Measurements from ENCODE around the gene BBX.

BBX gene

DNA sequence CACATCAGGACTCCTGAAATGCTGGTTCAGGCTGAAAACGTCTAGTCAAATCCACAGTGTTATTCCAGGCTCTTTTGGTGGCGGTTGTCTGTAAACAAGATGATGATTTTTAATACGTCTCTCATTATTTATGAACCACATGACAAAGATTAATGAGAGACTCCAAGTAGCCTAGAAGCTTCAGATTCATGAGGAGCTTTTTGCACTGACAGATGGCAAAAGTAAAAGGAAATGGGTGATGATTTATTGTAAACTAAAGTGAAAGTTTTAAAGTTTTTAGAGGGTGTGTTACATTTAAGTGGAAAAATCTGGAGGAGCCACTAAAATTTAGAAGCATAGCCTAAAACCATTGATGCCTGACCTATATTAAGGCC, 77.0 kb downstream of the BBX start:
- DNase-seq (ENCODE audit: low spot score), result no peak

DNA sequence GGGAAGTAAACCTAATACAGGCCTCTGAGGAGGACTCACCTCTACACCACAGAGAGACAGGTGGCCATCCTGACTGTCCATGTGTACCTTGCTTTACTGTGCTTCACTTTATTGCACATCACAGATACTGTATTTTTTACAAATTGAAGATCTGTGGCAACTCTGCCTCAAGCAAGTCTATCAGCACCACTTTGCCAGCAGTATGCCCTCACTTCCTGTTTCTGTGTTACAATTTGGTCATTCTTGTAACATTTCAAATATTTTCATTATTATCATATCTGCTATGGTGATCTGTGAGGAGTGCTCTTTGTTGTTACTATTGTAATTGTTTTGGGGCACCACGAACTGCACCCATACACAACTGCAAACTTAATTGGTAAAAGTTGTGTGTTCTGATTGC, 78.0 kb downstream of the BBX start:
- no peak for DNase-seq (ENCODE audit: low spot score)

DNA sequence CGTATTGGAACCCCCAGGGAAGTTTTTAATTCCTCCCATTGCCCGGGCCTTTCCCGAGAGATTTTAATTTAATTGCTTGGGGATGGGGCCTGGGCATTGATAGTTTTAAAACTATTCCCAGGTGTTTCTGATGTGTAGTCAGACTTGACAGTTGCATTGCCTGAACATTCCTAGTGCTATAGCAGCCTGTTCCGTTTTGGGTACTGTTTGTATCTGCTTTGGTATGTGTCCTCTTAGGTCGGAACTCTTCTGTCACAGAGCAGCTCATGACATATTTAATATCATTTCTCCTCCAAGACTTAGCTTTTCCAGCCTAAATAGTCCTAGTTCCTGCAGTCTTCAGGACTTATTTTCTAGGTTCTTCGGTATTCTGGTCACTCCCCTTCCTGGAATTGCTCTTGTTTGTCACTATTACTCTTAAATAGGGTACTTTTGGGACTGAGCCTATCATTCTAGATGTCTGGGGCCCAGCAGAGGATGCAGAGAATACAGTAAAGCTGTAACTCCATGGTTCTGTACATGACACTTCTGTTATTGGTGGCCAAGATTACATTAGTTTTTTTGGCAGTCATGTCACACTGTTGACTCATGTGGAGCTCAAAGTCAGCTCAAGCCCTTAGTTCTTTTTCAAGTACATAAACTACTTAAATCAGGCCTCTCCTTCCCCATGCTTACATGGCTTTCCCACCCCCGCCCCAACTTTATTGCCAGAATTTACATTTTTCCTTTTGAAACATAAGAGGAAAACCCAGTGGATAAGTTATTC, 81.5 kb downstream of the BBX start:
- DNase-seq (ENCODE audit: low spot score), result no peak

DNA sequence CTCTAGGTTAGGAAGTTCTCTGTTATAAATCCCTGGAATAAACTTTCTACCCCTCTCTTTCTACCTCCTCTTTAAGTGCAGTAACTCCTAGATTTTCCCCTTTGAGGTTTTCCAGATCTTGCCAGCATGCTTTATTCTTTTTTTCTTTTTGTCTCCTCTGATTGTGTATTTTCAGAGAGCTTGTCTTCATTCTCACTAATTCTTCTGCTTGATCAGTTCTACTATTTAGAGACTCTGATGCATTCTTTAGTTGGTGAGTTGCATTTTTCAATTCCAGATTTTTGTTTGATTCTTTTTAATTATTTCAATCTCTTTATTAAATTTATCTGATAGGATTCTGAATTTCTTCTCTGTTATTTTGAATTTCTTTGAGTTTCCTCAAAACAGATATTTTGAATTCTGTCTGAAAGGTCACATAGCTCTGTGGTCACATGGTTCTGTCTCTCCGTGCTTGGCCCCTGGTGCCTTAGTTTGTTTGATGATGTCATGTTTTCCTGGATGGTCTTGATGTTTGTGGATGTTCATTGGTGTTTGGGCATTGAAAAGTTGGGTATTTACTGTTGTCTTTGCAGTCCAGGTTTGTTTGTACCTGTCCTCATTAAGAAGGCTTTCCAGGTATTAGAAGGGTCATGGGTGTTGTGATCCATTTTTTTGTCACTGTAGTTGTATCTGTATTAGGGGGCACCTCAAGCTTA, 89.2 kb downstream of the BBX start:
- no peak for DNase-seq (ENCODE audit: low spot score)

DNA sequence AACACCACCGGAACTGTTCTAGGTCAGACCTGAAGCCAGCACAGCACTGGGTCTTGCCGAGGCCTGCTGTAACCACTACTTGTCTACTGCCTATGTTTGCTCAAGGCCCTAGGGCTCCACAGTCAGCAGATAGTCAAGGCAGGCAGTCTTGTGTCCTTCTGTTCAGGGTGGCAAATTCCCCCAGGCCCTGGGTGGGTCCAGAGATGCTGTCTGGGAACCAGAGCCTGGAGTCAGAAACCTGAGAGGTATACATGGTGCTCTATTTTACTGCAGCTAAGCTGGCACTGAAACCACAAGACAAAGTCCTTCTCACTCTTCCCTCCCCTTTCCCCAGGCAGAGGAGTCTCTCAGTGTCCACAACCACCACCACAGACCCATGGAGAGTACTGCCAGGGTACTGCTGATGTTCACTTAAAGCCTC, 89.9 kb downstream of the BBX start:
- DNase-seq (ENCODE audit: low spot score), result no peak

DNA sequence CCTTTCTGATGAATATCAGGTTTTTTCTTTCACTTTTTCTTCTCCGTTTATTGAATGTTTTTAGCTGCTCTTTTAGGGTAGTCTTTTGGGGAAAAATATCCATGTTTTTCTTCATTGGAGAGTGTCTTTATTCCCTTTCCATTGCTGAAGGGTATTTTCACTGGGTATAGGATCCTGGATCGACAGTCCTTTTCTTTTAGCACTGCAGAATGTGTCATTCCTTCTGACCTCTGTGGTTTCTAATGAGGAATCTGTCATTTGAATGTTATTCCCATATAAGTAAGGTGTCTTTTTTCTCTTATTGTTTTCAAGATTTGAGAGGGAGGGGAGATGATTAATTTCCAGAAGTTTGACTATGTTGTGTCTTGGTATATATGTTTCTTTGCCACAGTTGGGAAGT, 96.8 kb downstream of the BBX start:
- no peak for DNase-seq (ENCODE audit: low spot score)

DNA sequence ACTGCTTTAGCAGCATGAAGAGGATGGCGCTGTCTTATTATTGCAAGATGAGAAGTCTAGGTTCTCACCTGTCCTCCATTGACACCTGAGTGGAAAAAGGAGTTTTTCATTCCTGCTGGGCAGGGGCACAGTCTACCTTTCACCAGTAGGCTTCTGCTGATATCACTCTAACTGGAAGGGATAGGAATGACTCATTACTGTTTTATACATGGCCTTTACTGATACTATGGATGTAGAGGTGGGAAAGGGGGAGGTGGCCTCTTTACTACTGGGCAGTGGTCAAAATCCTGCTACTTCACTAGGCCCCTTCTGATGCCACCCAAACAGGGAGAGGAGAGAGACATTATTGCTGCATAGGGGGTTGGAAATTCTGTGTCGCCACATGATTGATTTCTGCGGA, 97.8 kb downstream of the BBX start:
- DNase-seq (ENCODE audit: low spot score), result no peak

DNA sequence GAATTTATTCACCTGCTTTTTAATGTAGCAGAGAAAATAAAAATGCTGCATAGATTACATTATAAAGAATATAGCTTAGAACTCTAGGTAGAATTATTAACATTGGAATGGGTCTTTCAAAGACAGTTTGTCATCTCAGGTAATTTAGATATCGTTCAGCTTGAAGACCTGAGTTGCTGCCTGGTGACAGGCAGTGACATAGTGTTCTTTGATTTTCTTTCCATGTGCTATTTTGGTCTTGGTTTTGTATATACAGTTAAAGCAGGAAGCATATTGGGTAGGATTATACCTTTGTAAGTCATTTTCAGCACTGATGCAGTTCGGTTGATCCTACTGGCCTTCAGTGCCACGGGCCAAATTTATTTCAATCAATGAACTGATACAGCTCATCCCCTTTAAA, 98.7 kb downstream of the BBX start:
- no peak for DNase-seq (ENCODE audit: low spot score)

DNA sequence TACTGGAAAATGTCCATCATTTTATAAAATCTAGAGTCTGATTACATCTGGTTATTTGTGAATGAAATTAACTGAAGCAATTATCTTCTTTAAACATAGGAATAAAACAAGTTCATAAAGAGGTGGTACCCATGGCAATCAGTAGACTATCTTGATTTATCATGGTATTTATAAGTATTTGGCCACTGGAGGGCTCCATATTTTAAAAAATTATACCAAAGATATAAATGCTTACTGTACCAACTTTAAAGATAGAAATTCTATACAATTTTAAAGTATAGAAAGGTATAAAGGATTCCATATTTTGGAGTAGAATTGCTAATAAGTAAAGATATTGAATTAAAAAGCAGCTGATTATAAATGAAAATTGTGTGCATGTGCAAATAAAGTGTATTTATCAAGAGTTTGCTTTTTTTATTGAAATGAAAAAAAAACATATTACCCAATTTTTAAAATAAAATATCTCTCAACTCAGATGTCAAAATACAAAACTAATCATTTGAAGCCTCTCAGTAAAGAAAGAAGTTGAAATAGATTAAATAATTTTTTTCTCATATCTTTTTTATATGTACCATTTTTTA, 105.3 kb downstream of the BBX start:
- no peak for DNase-seq (ENCODE audit: low spot score)

DNA sequence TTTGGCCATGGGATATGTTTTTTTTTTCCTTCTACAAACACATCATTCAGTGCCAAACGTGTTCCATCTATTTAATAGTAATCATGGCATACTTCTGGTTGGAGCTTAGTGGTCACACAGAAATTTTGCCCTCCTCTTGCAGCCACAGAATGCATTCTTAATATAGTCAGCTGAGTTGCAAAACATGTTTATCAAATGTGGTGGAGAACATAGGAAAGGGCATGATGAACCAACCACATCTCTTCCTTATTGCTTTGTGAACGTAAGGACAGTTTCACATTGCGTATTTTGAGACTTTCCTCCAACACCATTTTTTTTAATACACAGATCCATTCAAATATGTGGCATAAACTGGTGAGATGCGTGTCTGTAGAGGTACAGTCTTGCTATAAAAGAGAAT, 106.8 kb downstream of the BBX start:
- no peak for DNase-seq (ENCODE audit: low spot score)

DNA sequence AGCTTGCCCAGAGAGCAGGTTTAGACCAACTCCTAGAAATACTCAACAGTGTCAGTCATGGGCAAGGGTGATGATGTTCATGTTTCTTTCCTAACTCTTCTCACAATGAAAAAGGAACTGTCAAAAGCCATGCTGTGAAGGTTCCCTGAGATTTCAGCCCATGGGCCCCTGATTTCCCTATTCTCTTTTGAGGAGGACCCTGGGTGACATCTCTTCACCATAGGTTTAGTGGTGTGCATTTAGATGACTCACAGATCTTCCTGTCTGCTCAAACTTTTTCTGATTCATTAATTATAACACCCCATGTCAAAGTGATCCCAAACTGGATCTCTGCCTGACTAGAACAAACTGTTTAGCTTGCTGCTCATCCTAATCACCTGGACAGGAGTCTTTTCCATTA, 108.0 kb downstream of the BBX start:
- no peak for DNase-seq (ENCODE audit: low spot score)

DNA sequence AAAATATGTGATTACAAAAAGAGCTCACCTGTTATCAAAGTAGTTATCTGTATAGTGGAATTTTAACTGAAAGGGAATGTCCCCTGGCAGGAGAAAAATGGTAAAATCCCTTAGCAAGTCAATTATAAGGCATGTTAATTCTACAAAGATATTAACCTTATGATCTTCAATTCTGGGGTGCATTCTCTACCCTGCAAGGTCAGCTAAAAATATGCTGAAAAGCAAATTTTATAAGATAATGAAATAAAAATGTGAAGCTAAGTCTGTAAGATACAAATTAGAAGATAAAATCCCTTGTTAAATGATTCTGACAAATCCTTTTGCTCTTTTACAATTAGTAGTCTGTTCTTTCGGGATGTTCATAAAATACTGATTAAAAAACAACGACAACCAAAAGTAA, 109.8 kb downstream of the BBX start:
- DNase-seq (ENCODE audit: low spot score), result no peak

DNA sequence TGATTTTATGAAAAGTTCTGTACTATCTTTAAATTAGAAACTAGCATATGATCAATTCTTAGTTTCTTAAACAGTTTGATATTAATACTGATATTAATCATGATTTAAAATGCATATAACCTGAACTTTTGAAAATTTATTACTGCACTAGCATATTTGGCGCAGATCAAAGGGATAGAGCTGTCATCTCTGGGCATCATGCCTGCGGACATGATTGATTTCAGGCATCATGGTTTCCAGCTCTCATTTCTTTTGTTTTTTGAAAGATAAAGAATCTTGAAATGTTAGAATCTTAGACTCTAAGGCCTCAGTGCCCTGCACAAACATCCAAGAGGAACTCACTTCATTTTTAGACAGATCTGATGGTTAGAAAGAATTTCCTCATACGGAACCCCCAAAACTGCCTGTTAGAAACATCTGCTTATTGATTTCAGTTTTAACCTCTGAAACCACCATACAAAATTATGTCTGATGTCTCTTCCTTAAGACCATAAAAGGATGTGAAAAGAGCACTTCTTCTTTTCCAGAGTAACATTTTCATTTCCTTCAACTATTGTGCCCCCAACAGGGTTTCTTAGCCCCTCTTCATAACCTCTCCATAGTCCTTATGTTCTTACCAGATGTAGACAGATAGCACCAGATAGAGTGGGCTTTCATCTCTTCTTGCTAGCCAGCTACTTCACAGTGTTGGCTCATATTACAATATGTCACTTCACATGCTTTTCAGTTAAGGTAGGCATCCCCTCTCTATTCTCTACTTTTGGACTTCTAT, 110.8 kb downstream of the BBX start:
- DNase-seq (ENCODE audit: low spot score), result no peak

DNA sequence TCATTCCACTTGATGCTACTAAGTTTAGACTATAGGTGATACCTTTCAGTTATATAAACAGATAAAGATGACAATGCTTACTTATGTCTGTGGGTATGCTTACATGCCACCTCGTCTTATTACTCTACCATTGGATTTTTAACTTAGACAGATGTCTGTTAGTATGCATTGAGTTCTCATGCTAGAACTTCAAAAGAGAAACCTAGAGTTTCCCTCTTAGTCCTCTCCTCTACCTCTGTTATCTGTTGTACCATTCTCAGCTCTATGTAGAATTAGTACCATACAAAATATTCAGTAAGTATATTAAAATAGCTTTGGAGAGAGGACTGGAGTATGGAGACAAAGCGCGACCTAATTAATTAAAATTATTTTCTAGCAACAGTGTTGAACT, 111.3 kb downstream of the BBX start:
- DNase-seq (ENCODE audit: low spot score), result no peak

DNA sequence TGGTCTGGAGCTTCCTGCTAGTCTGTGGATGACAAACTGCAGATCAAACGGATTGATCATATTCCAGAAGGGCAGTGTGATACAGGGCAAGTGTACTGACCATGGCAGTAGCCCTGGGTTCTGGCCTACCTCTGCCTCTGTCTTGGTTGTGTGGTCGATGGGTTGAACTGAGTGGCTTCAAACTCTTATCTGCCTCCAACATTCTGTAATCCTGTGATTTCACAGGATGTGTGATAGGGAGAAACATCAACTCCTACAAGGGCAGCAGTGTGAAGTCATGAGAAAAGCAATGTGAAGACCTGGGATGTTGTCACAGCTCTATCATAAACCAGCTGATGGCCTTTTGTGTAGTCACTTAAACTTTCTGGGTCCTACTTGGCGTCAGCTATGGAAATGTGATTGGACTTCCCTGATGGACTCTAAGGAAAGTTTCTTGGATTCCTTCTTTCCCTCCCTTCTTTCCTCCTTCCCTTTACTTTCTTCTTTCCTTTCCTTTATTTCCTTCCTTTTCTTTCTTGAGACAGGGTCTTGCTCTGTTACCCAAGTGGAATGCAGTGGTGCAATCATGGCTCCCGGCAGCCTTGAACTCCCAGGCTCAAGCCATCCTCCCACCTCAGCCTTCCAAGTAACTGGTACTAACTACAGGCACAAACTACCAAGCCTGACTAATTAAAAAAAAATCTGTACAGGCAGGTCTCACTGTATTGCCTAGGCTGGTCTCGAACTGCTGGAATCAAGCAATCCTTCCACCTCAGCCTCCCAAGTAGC, 114.8 kb downstream of the BBX start:
- DNase-seq (ENCODE audit: low spot score), result no peak

DNA sequence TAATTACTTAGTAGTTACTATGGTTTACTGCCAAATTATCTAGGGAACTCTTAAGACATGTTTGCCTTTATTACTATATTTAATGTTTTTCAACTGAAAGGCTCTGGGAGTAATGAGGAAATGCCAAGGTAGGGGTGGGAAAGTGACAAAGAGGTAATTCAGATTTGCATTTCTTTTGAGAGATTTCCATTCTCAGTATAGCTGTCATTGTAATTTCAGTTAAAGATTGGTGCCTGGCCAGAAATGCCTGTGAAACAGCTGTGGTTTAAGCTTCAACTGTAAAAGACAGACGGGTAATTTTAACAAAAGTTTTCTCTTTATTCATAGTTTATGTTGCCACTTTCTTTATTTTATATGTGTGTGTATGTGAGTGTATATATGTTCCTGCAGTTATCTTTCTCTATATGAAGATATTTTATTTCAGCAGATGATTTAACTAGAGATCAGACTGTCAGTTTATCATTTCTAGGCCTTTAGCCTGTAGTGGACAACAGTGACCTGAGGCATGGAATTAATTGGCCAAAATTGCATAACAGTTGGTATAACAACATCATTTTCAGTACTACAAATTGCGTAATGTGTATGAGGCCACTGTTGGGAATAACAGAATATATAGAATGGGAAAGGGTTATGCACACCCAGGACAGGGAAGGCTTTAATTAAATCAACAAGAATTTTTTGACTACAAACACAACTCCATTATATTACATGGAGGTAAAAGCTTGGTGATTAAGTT, 119.0 kb downstream of the BBX start:
- no peak for DNase-seq (ENCODE audit: low spot score)

DNA sequence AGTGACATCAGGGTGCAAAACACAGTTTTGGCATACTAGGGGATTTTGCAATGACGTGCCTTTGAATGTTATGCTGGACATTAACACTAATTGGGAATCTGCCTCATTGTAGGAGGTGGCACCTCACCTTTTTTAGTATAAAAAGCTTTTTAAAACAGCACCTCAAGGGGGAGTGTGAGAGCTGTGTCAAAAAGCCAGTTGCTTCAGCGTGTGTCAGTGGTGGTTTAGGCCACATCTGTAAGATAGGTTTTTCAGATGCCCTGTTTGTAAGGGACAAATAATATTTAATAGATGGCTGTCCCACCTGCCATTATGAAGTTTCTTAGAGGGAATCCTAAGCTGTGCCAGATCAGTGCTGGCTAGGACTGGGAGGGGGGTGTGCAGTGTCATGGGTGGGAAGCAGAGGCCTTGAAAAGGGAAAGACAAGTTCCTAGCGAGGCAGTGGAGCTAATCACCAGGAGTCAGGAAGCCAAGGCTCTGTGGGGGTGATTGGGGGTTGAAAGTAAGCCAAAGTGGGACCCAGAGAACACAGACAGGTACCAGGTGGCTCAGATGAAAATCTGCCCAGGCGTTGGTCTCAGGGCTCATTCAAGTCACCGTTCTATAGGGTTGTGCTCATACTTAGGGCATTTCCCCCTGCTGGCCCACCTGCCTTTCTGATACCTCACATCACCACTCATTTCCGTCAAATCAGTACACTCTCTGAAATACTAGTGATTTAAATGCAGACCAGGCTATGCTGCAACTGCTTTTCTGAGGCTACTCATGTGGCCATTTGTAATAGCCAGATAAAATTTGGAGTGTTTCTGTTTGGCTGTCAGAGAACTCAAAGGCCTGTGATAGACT, 120.5 kb downstream of the BBX start:
- no peak for DNase-seq (ENCODE audit: low spot score)

DNA sequence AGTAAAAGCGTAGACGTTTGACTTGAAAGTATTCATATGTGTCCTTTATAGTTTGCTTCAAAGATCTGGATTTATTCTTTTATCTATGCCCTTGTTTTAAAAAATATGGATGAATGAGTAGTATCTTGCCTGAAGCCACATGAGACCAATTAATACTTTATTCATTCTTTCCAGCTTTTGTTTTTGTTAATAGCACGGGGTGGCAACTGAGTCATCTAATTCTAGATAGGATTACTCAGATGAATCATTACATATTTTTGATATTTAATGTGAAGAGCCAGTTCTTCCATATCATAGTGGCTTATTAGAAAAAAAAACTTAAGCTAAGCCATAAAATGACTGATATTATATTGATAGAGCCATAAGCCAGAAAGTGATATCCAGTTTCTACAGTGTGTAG, 121.9 kb downstream of the BBX start:
- DNase-seq (ENCODE audit: low spot score), result no peak

DNA sequence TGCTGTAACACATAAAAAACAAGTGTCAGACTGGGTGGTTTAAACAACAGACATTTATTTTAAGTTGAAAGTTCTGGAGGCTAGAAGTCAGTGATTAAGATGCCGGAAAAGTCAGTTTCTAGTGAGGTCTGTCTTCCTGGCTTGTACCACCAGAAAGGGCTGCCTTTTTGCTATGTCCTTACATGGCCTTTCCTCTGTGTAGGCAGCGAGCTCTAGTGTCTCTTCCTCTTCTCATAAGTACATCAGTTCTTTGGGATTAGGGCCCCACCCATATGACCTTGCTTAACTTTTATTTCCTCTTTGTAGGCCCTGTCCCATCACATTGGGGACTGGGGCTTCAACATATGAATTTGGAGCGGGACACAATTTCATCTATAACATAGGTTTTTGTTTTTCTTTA, 128.0 kb downstream of the BBX start:
- no peak for DNase-seq (ENCODE audit: low spot score)

DNA sequence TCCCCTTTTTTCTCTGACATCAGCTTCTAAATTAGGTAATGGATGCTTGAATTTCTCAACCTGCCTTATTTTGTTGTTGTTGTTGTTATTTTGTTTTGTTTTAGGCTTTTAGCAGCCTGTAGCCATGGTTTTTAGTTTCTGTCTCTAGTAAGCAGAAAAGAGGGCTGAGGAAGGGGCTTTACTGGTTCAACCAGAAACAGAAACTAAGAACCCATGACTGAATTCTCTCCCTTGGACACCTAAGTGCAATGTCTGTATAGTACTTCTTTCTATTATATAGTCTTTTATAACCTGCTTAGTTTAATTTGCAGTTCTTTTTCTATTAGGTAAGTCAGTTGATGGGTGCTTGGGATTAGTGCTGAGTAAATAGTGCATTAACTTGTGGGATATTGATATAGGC, 129.0 kb downstream of the BBX start:
- no peak for DNase-seq (ENCODE audit: low spot score)

All from hematopoietic multipotent progenitor cell treated with erythropoietin and hydrocortisone succinate and interleukin-3 and kit ligand, for 17 days (in vitro differentiated cells).